Measurements from ENCODE around the gene MGLL. TPM values are rescaled to one million over a fixed set of nuclear protein-coding genes. Genes with fewer than 3 reads are reported as not detected.

MGLL gene
- total RNA-seq, 1 donor from 2014 or later, result 0.43 TPM

GRCh38 chr3:127790882-127791183, 31.5 kb downstream of the MGLL start:
- H3K27me3 Mint-ChIP-seq, result peaks cover 17% of the 10 kb centered on the region
- H3K9me3 Mint-ChIP-seq (ENCODE audit: low read depth), result no peaks in the 10 kb centered on the region
- H3K4me1 Mint-ChIP-seq (ENCODE audit: low read depth), result peaks cover 7% of the 10 kb centered on the region
- no peak overlapping the region for H3K27ac Mint-ChIP-seq
- DNase-seq (ENCODE audit: low spot score, unreplicated experiment), result no peak
- no peak overlapping the region for H3K4me3 Mint-ChIP-seq (ENCODE audit: low read depth)
- TF ChIP-seq CTCF (IDR thresholded peaks at IDR 0.05; ENCODE audit: unreplicated experiment), result no peak
- H3K36me3 Mint-ChIP-seq (ENCODE audit: insufficient read depth), result no peaks in the 10 kb centered on the region

- peaks cover 23% of the 10 kb centered on the region for H3K27me3 Mint-ChIP-seq
- no peak overlapping the region for H3K4me3 Mint-ChIP-seq (ENCODE audit: low read depth)
- no peaks in the 10 kb centered on the region for H3K36me3 Mint-ChIP-seq (ENCODE audit: insufficient read depth)
- H3K4me1 Mint-ChIP-seq (ENCODE audit: low read depth), result peaks cover 7% of the 10 kb centered on the region
- no peaks in the 10 kb centered on the region for H3K9me3 Mint-ChIP-seq (ENCODE audit: low read depth)
- DNase-seq (ENCODE audit: low spot score, unreplicated experiment), result no peak
- peak overlapping the region; percentile 29 for H3K27ac Mint-ChIP-seq
- no peak for TF ChIP-seq CTCF (IDR thresholded peaks at IDR 0.05; ENCODE audit: unreplicated experiment)
Observed at GRCh38 chr3:127789990-127790881, 32.1 kb downstream of the MGLL start.

- peaks cover 29% of the 10 kb centered on the region for H3K27me3 Mint-ChIP-seq
- H3K4me1 Mint-ChIP-seq (ENCODE audit: low read depth), result peaks cover 7% of the 10 kb centered on the region
- H3K27ac Mint-ChIP-seq, result no peak overlapping the region
- H3K36me3 Mint-ChIP-seq (ENCODE audit: insufficient read depth), result no peaks in the 10 kb centered on the region
- no peak for TF ChIP-seq CTCF (IDR thresholded peaks at IDR 0.05; ENCODE audit: unreplicated experiment)
- no peak overlapping the region for H3K4me3 Mint-ChIP-seq (ENCODE audit: low read depth)
- DNase-seq (ENCODE audit: low spot score, unreplicated experiment), result no peak
- no peaks in the 10 kb centered on the region for H3K9me3 Mint-ChIP-seq (ENCODE audit: low read depth)
Observed at GRCh38 chr3:127789051-127789450, 33.3 kb downstream of the MGLL start.

GRCh38 chr3:127788451-127788909, 33.8 kb downstream of the MGLL start:
- H3K4me1 Mint-ChIP-seq (ENCODE audit: low read depth), result peaks cover 7% of the 10 kb centered on the region
- H3K27me3 Mint-ChIP-seq, result peaks cover 33% of the 10 kb centered on the region
- H3K4me3 Mint-ChIP-seq (ENCODE audit: low read depth), result no peak overlapping the region
- TF ChIP-seq CTCF (IDR thresholded peaks at IDR 0.05; ENCODE audit: unreplicated experiment), result no peak
- no peaks in the 10 kb centered on the region for H3K9me3 Mint-ChIP-seq (ENCODE audit: low read depth)
- H3K27ac Mint-ChIP-seq, result no peak overlapping the region
- DNase-seq (ENCODE audit: low spot score, unreplicated experiment), result no peak
- H3K36me3 Mint-ChIP-seq (ENCODE audit: insufficient read depth), result no peaks in the 10 kb centered on the region

GRCh38 chr3:127787571-127788365, 34.5 kb downstream of the MGLL start:
- H3K9me3 Mint-ChIP-seq (ENCODE audit: low read depth), result no peaks in the 10 kb centered on the region
- peaks cover 36% of the 10 kb centered on the region for H3K27me3 Mint-ChIP-seq
- peaks cover 7% of the 10 kb centered on the region for H3K4me1 Mint-ChIP-seq (ENCODE audit: low read depth)
- no peak for DNase-seq (ENCODE audit: low spot score, unreplicated experiment)
- no peak overlapping the region for H3K27ac Mint-ChIP-seq
- no peak overlapping the region for H3K4me3 Mint-ChIP-seq (ENCODE audit: low read depth)
- no peak for TF ChIP-seq CTCF (IDR thresholded peaks at IDR 0.05; ENCODE audit: unreplicated experiment)
- no peaks in the 10 kb centered on the region for H3K36me3 Mint-ChIP-seq (ENCODE audit: insufficient read depth)
